Calu3 (cell line): ENCODE results near the gene DPF3. TPM values are rescaled to one million over a fixed set of nuclear protein-coding genes. Genes with fewer than 3 reads are reported as not detected.

ENCODE experiments used
- BruUV-seq: library from RNA; stranded (reverse); fragments of 400-500 nt; replicated peaks from 2 replicates; lab custom pipeline; 2021; lab: Mats Ljungman, UMichigan
- CTCF ChIA-PET: fragments of 300-600 bp; sonication (Branson Sonifier 250); formaldehyde crosslinking; loops from one replicate; lab custom pipeline; 2022; ENCODE audit warnings: antibody characterized with exemption; lab: Charles Lee
- DNase-seq: peaks from one replicate; pipeline ENCODE4 v3.0.0; 2022
- H3K27ac Mint-ChIP-seq: one replicate; pipeline ENCODE4 v1.8.0; 2022; ENCODE audit warnings: mixed read lengths; ENCODE audit not compliant: unreplicated experiment
- H3K27me3 Mint-ChIP-seq: one replicate; pipeline ENCODE4 v1.8.0; 2022; ENCODE audit warnings: mixed read lengths; ENCODE audit not compliant: unreplicated experiment
- H3K36me3 Mint-ChIP-seq: one replicate; pipeline ENCODE4 v1.8.0; 2022; ENCODE audit warnings: mild to moderate bottlenecking, moderate library complexity, mixed read lengths; ENCODE audit not compliant: insufficient read depth, unreplicated experiment
- H3K4me1 Mint-ChIP-seq: one replicate; pipeline ENCODE4 v1.8.0; 2022; ENCODE audit warnings: mild to moderate bottlenecking, low read depth, mixed read lengths; ENCODE audit not compliant: unreplicated experiment
- H3K4me3 Mint-ChIP-seq: one replicate; pipeline ENCODE4 v1.8.0; 2022; ENCODE audit warnings: mild to moderate bottlenecking, low read depth, moderate library complexity, mixed read lengths; ENCODE audit not compliant: unreplicated experiment
- H3K9me3 Mint-ChIP-seq: one replicate; pipeline ENCODE4 v1.8.0; 2022; ENCODE audit warnings: low read depth, mixed read lengths; ENCODE audit not compliant: unreplicated experiment
- intact Hi-C: fragments of 100-400 bp; cut with micrococcal nuclease; formaldehyde crosslinking; loops from one replicate; pipeline ENCODE4 v1.10.0; 2022; ENCODE audit not compliant: unreplicated experiment
- total RNA-seq: library from RNA; stranded (reverse); gene quantifications from 2 replicates; pipeline ENCODE4 v1.2.3, GENCODE V29; 2022
- TF ChIP-seq, protein P1 (sequence below): fragments of 200-600 bp; IDR thresholded peaks from one replicate; pipeline ENCODE4 v1.8.0; 2022; ENCODE audit warnings: antibody characterized with exemption; ENCODE audit not compliant: unreplicated experiment

Gene DPF3
- total RNA-seq, 1 experiment from 2014 or later, result 9.6 TPM

DNA sequence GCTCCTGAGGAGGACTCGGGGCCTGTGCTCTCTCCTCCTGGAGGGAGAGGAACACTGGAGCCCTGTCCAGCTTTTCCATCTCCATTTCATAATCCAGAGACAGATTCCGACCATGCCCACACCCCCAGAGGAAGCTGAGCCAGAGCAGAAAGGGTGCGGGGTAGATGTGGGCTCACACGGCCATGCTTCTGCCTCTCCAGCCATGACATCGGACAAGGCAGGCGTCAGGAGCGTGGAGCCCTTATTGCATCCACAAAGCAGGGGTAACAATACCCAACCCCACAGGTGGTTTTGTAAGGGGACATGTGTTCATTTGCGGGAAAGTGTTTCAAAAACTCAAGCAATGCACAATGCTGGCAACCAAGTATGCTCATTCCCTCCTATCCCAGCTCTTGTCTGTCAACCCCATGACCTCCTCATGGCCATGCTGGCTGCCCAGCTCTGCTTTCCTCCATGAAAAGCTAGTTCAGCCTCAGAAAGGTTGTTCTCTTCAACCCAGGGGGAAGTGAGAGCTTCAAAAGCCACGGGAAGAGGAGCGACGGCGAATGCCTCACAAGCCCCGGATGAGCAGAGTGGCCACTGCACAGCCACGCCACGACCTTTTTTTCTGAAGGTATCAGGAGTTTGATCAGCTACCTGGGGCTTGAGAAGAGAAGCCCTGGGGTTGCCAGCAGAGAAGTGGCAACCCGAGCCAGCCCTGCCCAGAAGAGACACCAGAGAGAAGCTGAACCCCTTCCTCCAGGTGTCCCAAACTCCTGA is 161.7 kb downstream of the DPF3 start:
- CTCF ChIA-PET, result no interaction called here
- no peak overlapping the region for H3K27ac Mint-ChIP-seq
- no peaks in the 10 kb centered on the region for H3K9me3 Mint-ChIP-seq
- no TSS peak for BruUV-seq
- no peak for DNase-seq
- H3K4me1 Mint-ChIP-seq, result no peaks in the 10 kb centered on the region
- intact Hi-C loops, result no loop called here
- TF ChIP-seq, protein P1, sequence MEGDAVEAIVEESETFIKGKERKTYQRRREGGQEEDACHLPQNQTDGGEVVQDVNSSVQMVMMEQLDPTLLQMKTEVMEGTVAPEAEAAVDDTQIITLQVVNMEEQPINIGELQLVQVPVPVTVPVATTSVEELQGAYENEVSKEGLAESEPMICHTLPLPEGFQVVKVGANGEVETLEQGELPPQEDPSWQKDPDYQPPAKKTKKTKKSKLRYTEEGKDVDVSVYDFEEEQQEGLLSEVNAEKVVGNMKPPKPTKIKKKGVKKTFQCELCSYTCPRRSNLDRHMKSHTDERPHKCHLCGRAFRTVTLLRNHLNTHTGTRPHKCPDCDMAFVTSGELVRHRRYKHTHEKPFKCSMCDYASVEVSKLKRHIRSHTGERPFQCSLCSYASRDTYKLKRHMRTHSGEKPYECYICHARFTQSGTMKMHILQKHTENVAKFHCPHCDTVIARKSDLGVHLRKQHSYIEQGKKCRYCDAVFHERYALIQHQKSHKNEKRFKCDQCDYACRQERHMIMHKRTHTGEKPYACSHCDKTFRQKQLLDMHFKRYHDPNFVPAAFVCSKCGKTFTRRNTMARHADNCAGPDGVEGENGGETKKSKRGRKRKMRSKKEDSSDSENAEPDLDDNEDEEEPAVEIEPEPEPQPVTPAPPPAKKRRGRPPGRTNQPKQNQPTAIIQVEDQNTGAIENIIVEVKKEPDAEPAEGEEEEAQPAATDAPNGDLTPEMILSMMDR, result no peak
- H3K4me3 Mint-ChIP-seq, result no peak overlapping the region
- no peaks in the 10 kb centered on the region for H3K36me3 Mint-ChIP-seq
- peaks cover 19% of the 10 kb centered on the region for H3K27me3 Mint-ChIP-seq

DNA sequence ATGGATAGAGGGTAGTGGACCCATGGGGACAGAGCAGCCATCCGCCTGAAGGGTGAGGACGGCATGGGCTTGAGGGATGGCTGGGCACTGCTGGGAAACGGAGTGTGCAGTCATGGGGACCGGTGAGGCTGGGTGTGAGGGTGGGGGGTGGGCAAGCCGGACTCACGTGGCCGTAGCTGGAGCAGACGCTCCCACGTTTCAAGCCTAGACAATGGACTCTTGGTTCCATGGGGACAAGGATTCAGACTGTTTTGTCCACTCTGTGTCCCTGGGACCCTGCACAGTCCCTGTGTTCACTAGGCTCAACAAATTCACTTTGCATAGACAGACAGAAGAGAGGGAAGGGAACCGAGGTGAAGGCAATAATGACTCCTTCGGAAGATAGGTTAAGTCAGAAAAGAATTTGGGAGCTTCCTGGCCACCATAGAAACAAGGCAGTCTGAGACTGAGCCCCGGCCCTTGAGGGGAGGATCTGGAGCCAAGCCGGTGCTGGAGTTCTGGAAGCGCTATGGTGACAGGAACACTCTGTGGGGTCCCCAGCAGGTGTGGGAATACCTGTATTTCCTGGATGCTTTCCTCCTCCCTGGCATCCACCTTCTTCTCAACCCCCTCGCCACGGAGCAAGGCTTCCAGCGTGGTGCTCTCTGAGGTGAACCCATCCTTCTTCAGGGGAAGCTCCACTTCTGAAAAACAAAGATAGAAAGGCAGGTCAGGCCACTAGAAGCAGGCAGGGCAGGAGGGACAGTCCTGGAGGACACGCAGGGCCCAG is 162.5 kb downstream of the DPF3 start:
- no peaks in the 10 kb centered on the region for H3K4me1 Mint-ChIP-seq
- CTCF ChIA-PET, result no interaction called here

DNA sequence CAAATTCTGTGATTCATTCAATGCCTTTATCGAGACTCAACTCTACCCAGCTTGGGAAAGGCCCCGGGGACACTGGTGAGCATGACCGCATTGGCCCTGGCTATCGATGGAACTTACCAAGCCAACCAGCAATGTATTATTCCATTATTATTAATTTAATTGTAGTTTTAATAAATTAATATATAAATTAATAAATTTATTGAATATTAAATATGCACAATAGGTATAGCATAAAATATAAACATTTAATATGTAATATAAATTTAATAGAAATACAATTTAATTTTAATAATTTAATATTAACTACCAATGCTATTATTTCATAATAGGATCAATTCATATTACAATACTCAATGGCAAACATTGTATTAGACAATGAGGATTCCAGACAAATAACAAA is 163.4 kb downstream of the DPF3 start:
- Mint-ChIP-seq H3K36me3 (no peaks in the 10 kb centered on the region), H3K4me1 (no peaks in the 10 kb centered on the region), H3K27ac (no peak overlapping the region), H3K27me3 (peaks cover 19% of the 10 kb centered on the region), H3K4me3 (no peak overlapping the region), H3K9me3 (no peaks in the 10 kb centered on the region)
- CTCF ChIA-PET, result no interaction called here
- DNase-seq, result no peak
- TF ChIP-seq, protein P1, result no peak
- intact Hi-C loops, result no loop called here
- BruUV-seq, result no TSS peak

More for the DNA sequence above, 162.5 kb downstream of the DPF3 start:
- peaks cover 19% of the 10 kb centered on the region for H3K27me3 Mint-ChIP-seq
- H3K9me3 Mint-ChIP-seq, result no peaks in the 10 kb centered on the region
- TF ChIP-seq, protein P1, result no peak
- H3K27ac Mint-ChIP-seq, result no peak overlapping the region
- H3K36me3 Mint-ChIP-seq, result no peaks in the 10 kb centered on the region
- DNase-seq, result no peak
- no peak overlapping the region for H3K4me3 Mint-ChIP-seq
- BruUV-seq, result no TSS peak
- intact Hi-C loops, result no loop called here

DNA sequence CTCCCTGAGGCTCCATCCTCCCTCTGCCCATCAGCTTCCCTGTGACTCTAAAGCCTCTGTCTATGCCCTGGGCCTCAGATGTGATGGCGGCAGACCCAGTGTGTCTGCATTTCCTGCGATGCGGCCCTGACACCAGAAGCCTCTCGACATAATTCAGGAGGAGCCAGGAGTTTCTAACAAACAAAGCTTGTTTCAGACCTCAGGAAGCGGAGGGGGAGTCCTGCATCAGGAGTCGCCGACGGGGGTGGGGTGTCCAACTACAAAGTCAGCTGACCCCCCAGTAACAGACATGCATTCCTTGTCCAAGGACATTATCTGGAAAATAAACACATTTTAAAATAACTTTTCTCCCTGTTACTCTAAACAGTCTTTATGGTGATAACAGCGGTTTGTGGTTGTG is 167.5 kb downstream of the DPF3 start:
- no peak overlapping the region for H3K27ac Mint-ChIP-seq
- no peaks in the 10 kb centered on the region for H3K36me3 Mint-ChIP-seq
- H3K4me1 Mint-ChIP-seq, result no peaks in the 10 kb centered on the region
- H3K4me3 Mint-ChIP-seq, result no peak overlapping the region
- no peak for DNase-seq
- intact Hi-C loops, result no loop called here
- H3K9me3 Mint-ChIP-seq, result no peaks in the 10 kb centered on the region
- H3K27me3 Mint-ChIP-seq, result no peaks in the 10 kb centered on the region
- BruUV-seq, result no TSS peak
- CTCF ChIA-PET, result interaction anchor here (1.2 kb wide), 1 partner anchor 12 kb away, joined by 3 read pairs; no protein-coding TSS in a partner anchor
- TF ChIP-seq, protein P1, result no peak
